Stomach (tissue), 4 donors: Measurements from ENCODE around the gene THSD4.

ENCODE experiments used
- CTCF ChIP-seq, 7 experiments: fragments of 450-650 bp in 4 of 7; fragments of 200-600 bp in 3 of 7; sonication (generic) in 3 of 7; IDR thresholded peaks; one replicate each; pipeline ENCODE4 v1.5.1; 2016 to 2019; ENCODE audit warnings: antibody characterized with exemption in 7 of 7, control low read depth in 2 of 7, mild to moderate bottlenecking in 1 of 7
- EP300 ChIP-seq: sonication (generic); formaldehyde crosslinking; IDR thresholded peaks from one replicate; pipeline ENCODE4 v1.6.1; 2017; ENCODE audit warnings: antibody characterized with exemption
- POLR2A ChIP-seq, 4 donors: fragments of 450-650 bp; IDR thresholded peaks; one replicate each; pipeline ENCODE4 v1.6.1; 2016; ENCODE audit warnings: antibody characterized with exemption in 4 of 4, control low read depth in 2 of 4, mild to moderate bottlenecking in 1 of 4, moderate library complexity in 1 of 4
- POLR2AphosphoS5 ChIP-seq, 3 donors: sonication (generic); formaldehyde crosslinking; IDR thresholded peaks; one replicate each; pipeline ENCODE4 v1.6.1; 2016; ENCODE audit warnings: antibody characterized with exemption in 3 of 3

GRCh38 chr15:71080166-71080565, 35.1 kb upstream of the THSD4 start:
- TF ChIP-seq POLR2A (IDR thresholded peaks at IDR 0.05): no peak
- TF ChIP-seq CTCF (IDR thresholded peaks at IDR 0.05): no peak
- no peak for TF ChIP-seq POLR2AphosphoS5 (IDR thresholded peaks at IDR 0.05)
- TF ChIP-seq EP300: no peak
